Gastroesophageal sphincter (tissue), 4 donors: Measurements from ENCODE around the gene MCF2L2. TPM values are rescaled to one million over a fixed set of nuclear protein-coding genes. Genes with fewer than 3 reads are reported as not detected.

Experiments
- ATAC-seq: fragments of 150-250 bp; one replicate; pipeline ENCODE4 v1.9.1; 2016; ENCODE audit warnings: mild to moderate bottlenecking, moderate library complexity
- H3K27ac ChIP-seq, 4 donors: fragments of 200-600 bp; sonication (generic) in 3 of 4; 1 replicate in 3 of 4; 2 replicates in 1 of 4; pipeline ENCODE4 v1.5.1; 2016 to 2019
- H3K27me3 ChIP-seq: fragments of 200-600 bp; sonication (generic); one replicate; pipeline ENCODE4 v1.5.1; 2019
- H3K36me3 ChIP-seq, 2 donors: fragments of 200-600 bp; sonication (generic); one replicate each; pipeline ENCODE4 v1.5.1; 2019; ENCODE audit warnings: control low read depth in 1 of 2
- H3K4me1 ChIP-seq, 3 donors: fragments of 200-600 bp; sonication (generic); 1 replicate in 2 of 3; 2 replicates in 1 of 3; pipeline ENCODE4 v1.5.1; 2016 to 2019; ENCODE audit warnings: control low read depth in 2 of 3
- H3K4me3 ChIP-seq, 2 donors: fragments of 200-600 bp; sonication (generic); one replicate each; pipeline ENCODE4 v1.5.1; 2019; ENCODE audit warnings: mild to moderate bottlenecking in 1 of 2, moderate library complexity in 1 of 2
- H3K9me3 ChIP-seq, 3 donors: fragments of 200-600 bp; sonication (generic); one replicate each; pipeline ENCODE4 v1.5.1; 2017 to 2019; ENCODE audit warnings: control low read depth in 2 of 3
- CTCF ChIP-seq, 4 experiments: fragments of 200-600 bp in 2 of 4; fragments of 450-650 bp in 2 of 4; sonication (generic) in 1 of 4; IDR thresholded peaks; one replicate each; pipeline ENCODE4 v1.5.1; 2017 to 2019; ENCODE audit warnings: antibody characterized with exemption in 4 of 4, mild to moderate bottlenecking in 2 of 4, moderate library complexity in 2 of 4
- EP300 ChIP-seq: sonication (generic); formaldehyde crosslinking; IDR thresholded peaks from one replicate; pipeline ENCODE4 v1.6.1; 2017; ENCODE audit warnings: antibody characterized with exemption, mild to moderate bottlenecking
- POLR2A ChIP-seq, 2 donors: fragments of 450-650 bp; IDR thresholded peaks; one replicate each; pipeline ENCODE4 v1.6.1; 2017; ENCODE audit warnings: antibody characterized with exemption in 2 of 2, mild to moderate bottlenecking in 2 of 2, moderate library complexity in 1 of 2
- POLR2AphosphoS5 ChIP-seq: sonication (generic); formaldehyde crosslinking; IDR thresholded peaks from one replicate; pipeline ENCODE4 v1.6.1; 2017; ENCODE audit warnings: antibody characterized with exemption
- WGBS, 2 donors: methylation state at CpG; one replicate each; pipeline ENCODE4 v1.1.5; 2018; ENCODE audit warnings: low coverage in 1 of 2; 5-methylcytosine and 5-hydroxymethylcytosine counted together
- total RNA-seq, 4 donors: library from RNA; depleted of rRNA; stranded (reverse); fragments of >200 nt; gene quantifications; one replicate each; pipeline ENCODE4 v1.1.0, GENCODE V29; 2016

The MCF2L2 gene
- total RNA-seq, 4 donors from 2014 or later = 0.67 to 4.0 (median 2.7) TPM

- WGBS, 2 donors = 76 to 100% methylated on average over 4 to 9 of the region's 12 CpGs
- H3K27me3 ChIP-seq = peaks cover 18% of the 10 kb centered on the region
- no peak overlapping the region for H3K27ac ChIP-seq
- no peaks in the 10 kb centered on the region for H3K9me3 ChIP-seq
- TF ChIP-seq EP300 (no peak), POLR2AphosphoS5 (no peak), POLR2A (IDR thresholded peaks at IDR 0.05) (no peak), CTCF (IDR thresholded peaks at IDR 0.05) (no peak)
- no peaks in the 10 kb centered on the region for H3K36me3 ChIP-seq
- ATAC-seq = no peak
- no peak overlapping the region for H3K4me3 ChIP-seq
- H3K4me1 ChIP-seq = no peaks in the 10 kb centered on the region
These were observed 36.0 kb downstream of the MCF2L2 start for GRCh38 chr3:183392186-183393034.

GRCh38 chr3:183391460-183391859 is 37.0 kb downstream of the MCF2L2 start:
- H3K9me3 ChIP-seq = no peaks in the 10 kb centered on the region
- no peak overlapping the region for H3K27ac ChIP-seq
- no peaks in the 10 kb centered on the region for H3K4me1 ChIP-seq
- no peak overlapping the region for H3K4me3 ChIP-seq
- TF ChIP-seq POLR2AphosphoS5 = no peak
- no peak for TF ChIP-seq CTCF (IDR thresholded peaks at IDR 0.05)
- no peak for TF ChIP-seq POLR2A (IDR thresholded peaks at IDR 0.05)
- TF ChIP-seq EP300 = no peak
- H3K27me3 ChIP-seq = peaks cover 18% of the 10 kb centered on the region
- H3K36me3 ChIP-seq = no peaks in the 10 kb centered on the region
- no peak for ATAC-seq
- 72 to 73% methylated on average over 2 to 3 of the region's 3 CpGs for WGBS, 2 donors

DNA sequence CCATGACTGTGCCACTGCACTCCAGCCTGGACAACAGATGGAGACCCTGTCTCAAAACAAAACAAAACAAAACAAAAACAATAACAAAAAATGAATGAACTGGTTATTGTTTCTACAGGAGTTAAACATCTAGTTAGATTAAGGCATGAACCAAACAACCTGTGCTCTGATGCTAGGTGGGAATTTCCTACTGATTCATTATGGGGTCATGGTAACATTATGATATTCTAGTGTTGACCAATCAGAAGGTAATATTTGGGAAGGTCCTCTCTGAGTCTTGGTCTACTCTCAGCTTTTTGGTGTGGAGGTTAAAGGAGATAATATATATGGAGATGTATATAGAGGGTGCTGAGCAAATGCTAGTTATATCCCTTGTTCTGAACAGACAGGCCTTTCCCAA is 37.6 kb downstream of the MCF2L2 start:
- no peak overlapping the region for H3K4me3 ChIP-seq
- ATAC-seq = no peak
- TF ChIP-seq CTCF (IDR thresholded peaks at IDR 0.05) = no peak
- H3K36me3 ChIP-seq = no peaks in the 10 kb centered on the region
- no peak overlapping the region for H3K27ac ChIP-seq
- no peaks in the 10 kb centered on the region for H3K4me1 ChIP-seq
- H3K27me3 ChIP-seq = peaks cover 18% of the 10 kb centered on the region
- no peaks in the 10 kb centered on the region for H3K9me3 ChIP-seq

DNA sequence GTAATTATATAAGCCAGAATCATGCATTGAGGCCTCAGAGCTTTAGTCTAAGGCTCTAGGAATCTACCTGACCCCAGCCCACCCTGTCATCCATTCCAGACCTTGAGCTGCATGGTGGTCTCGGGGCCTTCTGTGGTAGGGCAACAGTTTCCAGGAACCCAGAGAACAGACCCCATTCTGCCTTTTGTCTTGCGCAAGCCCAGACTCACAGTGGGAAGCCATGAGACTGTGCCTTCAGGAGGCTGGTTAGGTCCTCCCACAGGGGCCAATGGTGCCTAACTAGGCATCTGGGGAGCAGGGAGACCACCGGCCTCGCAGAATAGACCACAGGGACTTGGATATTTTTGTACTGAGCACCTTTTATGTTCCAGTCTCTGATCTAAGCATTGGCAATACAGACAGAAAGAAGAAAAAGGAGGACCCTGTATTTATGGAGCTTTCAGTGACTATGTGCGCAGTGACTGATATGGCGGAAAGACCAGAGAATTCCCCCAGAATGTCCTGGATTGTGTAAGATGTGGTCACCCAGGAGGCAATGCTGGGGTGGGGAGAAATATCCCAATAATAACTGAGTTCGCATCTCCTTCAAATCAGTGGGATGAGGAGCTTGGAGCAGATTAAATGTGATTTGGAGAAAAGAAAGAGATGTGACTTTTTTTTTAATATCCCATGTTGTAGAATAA is 40.1 kb downstream of the MCF2L2 start:
- H3K36me3 ChIP-seq = no peaks in the 10 kb centered on the region
- H3K9me3 ChIP-seq = no peaks in the 10 kb centered on the region
- TF ChIP-seq POLR2A (IDR thresholded peaks at IDR 0.05) = no peak
- no peak for TF ChIP-seq POLR2AphosphoS5
- TF ChIP-seq EP300 = no peak
- TF ChIP-seq CTCF (IDR thresholded peaks at IDR 0.05) = no peak
- no peak overlapping the region for H3K4me3 ChIP-seq
- peaks cover 11% of the 10 kb centered on the region for H3K27me3 ChIP-seq
- H3K27ac ChIP-seq = no peak overlapping the region
- H3K4me1 ChIP-seq = no peaks in the 10 kb centered on the region
- no peak for ATAC-seq
- WGBS, 2 donors = 94 to 97% methylated on average over 3 to 5 of the region's 7 CpGs

GRCh38 chr3:183387797-183388196 is 40.6 kb downstream of the MCF2L2 start:
- 50 to 100% methylated on average over 2 of the region's 4 CpGs for WGBS, 2 donors
- no peaks in the 10 kb centered on the region for H3K9me3 ChIP-seq

More at GRCh38 chr3:183387797-183388196, 40.6 kb downstream of the MCF2L2 start:
- no peak overlapping the region for H3K4me3 ChIP-seq
- no peak for ATAC-seq
- peaks cover 10% of the 10 kb centered on the region for H3K27me3 ChIP-seq
- no peak for TF ChIP-seq EP300
- TF ChIP-seq POLR2AphosphoS5 = no peak
- TF ChIP-seq CTCF (IDR thresholded peaks at IDR 0.05) = no peak
- TF ChIP-seq POLR2A (IDR thresholded peaks at IDR 0.05) = no peak
- no peaks in the 10 kb centered on the region for H3K36me3 ChIP-seq
- no peaks in the 10 kb centered on the region for H3K4me1 ChIP-seq
- H3K27ac ChIP-seq = no peak overlapping the region
